HUES64 (cell line): ENCODE results near the gene ARF1.

Experiments
- H3K27ac ChIP-seq: 2 replicates; pipeline ENCODE4 v1.7.0; 2013; ENCODE audit warnings: low read depth, low read length, inconsistent platforms
- H3K27me3 ChIP-seq: 2 replicates; pipeline ENCODE4 v1.6.1; 2013; ENCODE audit warnings: mild to moderate bottlenecking, low read length; ENCODE audit not compliant: insufficient read depth
- H3K36me3 ChIP-seq: 2 replicates; pipeline ENCODE4 v1.6.1; 2013; ENCODE audit warnings: mild to moderate bottlenecking, low read length; ENCODE audit not compliant: insufficient read depth
- H3K4me1 ChIP-seq: 2 replicates; pipeline ENCODE4 v1.6.1; 2013; ENCODE audit warnings: mild to moderate bottlenecking, low read length, moderate library complexity; ENCODE audit not compliant: insufficient read depth
- H3K4me3 ChIP-seq: 2 replicates; pipeline ENCODE4 v1.5.1; 2013; ENCODE audit warnings: mild to moderate bottlenecking, low read length, moderate library complexity
- H3K9ac ChIP-seq: 2 replicates; pipeline ENCODE4 v1.6.1; 2013; ENCODE audit warnings: mild to moderate bottlenecking, low read depth, low read length
- H3K9me3 ChIP-seq: 2 replicates; pipeline ENCODE4 v1.6.1; 2013; ENCODE audit warnings: low read depth, low read length; ENCODE audit not compliant: insufficient read depth
- WGBS: fragments of 150-250, 120-280 bp; methylation state at CpG from one replicate; pipeline ENCODE4 v1.1.7; 2013; ENCODE audit warnings: missing lambda C conversion rate; 5-methylcytosine and 5-hydroxymethylcytosine counted together

The ARF1 gene

DNA sequence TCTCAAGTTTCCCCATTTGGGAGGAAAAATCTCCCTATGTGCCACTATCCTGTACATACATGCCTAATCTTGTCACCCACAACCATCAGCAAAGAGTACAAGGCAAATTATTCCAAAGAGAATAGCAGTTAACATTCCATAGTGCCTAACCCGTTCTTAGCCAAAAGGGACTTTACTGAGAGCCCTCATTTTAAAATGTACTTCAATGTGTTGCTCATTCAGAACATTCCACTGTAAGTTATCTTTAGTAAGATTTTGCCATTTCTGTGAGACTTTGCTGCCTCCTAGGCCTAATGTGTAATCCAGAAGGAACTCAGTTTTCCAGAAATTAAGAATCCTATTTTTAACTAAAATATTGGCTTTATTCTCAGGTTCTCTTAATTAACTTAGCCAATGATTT, 37.8 kb downstream of the ARF1 start:
- H3K36me3 ChIP-seq, result no peaks in the 10 kb centered on the region
- peaks cover 22% of the 10 kb centered on the region for H3K27me3 ChIP-seq
- H3K27ac ChIP-seq, result no peak overlapping the region
- H3K4me3 ChIP-seq, result no peak overlapping the region
- no peak overlapping the region for H3K9ac ChIP-seq
- no peaks in the 10 kb centered on the region for H3K4me1 ChIP-seq
- whole genome bisulfite sequencing, result 91% methylated on average over 1 of the region's 1 CpG
- peaks cover 39% of the 10 kb centered on the region for H3K9me3 ChIP-seq

DNA sequence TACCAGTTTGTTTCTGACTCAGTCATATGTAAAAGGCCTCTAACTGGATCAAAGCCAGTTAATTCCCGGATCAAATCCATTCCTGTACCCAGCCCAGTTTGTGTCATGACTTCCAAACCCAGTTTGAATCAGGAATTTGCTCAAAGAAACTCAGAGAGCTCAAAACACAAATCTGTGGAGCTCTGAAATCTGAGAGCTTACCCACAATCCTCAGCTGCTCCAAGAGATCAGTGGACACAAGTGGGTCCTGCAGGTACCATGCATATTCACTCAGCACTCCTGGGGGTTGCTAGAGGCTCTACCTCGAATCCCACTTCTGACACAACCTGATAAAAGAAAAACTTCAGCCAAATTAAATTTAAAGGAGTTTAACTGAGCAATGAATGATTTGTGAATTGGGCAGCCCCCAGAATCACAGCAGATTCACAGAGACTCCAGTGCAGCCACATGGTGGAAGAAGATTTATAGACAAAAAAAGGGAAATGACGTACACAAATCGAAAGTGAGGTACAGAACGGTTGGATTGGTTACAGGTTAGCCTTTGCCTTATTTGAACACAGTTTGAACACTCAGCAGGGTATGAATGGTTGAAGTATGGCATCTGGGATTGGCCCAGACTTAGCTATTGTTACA, 38.5 kb downstream of the ARF1 start:
- Histone ChIP-seq H3K4me3 (no peak overlapping the region), H3K27me3 (peaks cover 26% of the 10 kb centered on the region), H3K27ac (no peak overlapping the region), H3K9me3 (peaks cover 36% of the 10 kb centered on the region), H3K4me1 (no peaks in the 10 kb centered on the region), H3K9ac (no peak overlapping the region), H3K36me3 (no peaks in the 10 kb centered on the region)
- 85% methylated on average over 5 of the region's 5 CpGs for WGBS

DNA sequence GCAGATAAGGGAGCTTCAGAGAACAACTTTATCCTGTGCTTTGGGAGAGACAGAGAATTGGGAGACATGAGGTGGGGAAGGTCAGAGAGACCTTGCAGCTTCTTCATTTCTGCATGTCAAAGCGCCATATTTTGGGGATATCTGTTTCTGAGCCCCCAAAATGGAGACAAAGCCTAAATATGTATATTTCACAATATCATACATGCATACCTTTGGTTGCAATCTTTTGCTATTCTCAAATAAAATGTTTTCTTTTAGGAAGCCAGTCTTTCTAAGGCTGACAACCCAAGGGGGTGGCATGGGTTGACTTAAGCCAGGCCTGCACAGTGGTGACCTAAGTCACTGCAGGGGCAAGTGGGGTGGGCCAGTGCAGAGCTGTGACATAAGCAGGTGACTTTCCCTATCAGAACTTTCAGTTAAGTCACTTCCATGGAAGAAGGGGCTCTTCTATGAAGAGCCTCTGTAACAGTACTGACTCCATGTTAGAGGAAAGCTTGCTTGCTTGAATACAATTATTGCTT, 40.5 kb downstream of the ARF1 start:
- Histone ChIP-seq H3K9ac (no peak overlapping the region), H3K4me1 (no peaks in the 10 kb centered on the region), H3K36me3 (no peaks in the 10 kb centered on the region), H3K27ac (no peak overlapping the region), H3K27me3 (peaks cover 36% of the 10 kb centered on the region), H3K4me3 (no peak overlapping the region), H3K9me3 (peaks cover 22% of the 10 kb centered on the region)
- 36% methylated on average over 1 of the region's 1 CpG for WGBS

DNA sequence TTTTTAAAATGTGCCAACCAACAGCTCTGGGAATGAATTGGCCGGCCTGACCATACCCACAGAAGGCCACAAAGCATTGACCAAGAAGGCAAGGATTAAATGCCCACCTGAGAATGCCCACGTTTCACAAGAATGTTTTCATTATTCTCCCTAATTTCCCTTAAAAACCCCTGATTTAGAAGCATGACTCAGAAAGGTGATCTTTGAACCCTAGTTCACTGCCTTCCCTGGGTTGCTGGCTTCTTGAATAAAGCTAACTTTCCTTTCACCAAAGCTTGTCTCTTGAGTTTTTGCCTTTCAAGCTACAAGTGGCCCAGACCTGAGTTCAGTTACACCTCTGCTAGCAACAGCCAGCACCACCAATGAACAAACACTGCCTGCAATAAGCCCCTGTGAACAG, 41.0 kb downstream of the ARF1 start:
- Histone ChIP-seq H3K27ac (no peak overlapping the region), H3K4me1 (no peaks in the 10 kb centered on the region), H3K9ac (no peak overlapping the region), H3K36me3 (no peaks in the 10 kb centered on the region), H3K27me3 (peaks cover 36% of the 10 kb centered on the region), H3K9me3 (peaks cover 16% of the 10 kb centered on the region), H3K4me3 (no peak overlapping the region)
- 68% methylated on average over 2 of the region's 2 CpGs for WGBS

DNA sequence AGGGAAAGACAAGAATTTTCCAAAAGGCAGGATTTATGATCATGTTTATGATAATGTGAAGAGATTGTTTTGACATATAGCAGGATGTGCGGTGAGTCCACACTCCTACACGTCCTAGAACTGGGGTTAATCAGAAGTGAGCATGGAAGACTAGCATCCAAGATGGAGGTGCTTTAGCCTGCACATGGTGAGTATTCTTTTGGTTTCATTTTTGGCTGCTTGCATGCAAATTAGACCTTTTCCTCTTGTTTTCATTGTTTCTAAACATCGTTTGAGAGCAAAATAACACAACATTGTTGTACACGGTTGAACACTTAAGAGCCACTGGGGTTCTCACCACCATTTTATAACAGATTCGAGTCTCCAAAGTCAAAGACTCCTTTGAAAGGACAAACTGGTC, 42.7 kb downstream of the ARF1 start:
- Histone ChIP-seq H3K9ac (no peak overlapping the region), H3K9me3 (no peaks in the 10 kb centered on the region), H3K4me3 (no peak overlapping the region), H3K4me1 (no peaks in the 10 kb centered on the region), H3K27me3 (peaks cover 46% of the 10 kb centered on the region), H3K36me3 (no peaks in the 10 kb centered on the region), H3K27ac (no peak overlapping the region)
- WGBS, result 88% methylated on average over 5 of the region's 5 CpGs

DNA sequence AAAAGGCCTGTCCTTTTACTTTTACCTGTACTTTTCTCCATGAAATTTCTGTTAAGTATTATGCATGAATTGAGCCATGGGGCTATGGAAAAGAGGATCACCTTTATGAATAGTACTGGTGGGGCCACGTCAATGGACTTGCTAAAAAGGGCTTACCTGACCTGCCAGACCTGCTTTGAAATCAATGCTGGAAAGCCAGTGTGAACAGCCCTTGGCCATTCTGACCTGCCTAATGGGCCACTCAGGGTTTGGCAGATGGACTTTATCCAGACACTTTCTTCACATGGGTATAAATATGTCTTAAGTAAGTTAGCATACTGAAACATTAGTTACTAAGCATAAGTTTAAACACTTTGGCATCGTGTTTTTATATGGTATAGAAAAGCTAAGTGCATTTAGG, 49.3 kb downstream of the ARF1 start:
- WGBS, result 81% methylated on average over 2 of the region's 2 CpGs
- Histone ChIP-seq H3K4me3 (no peak overlapping the region), H3K27ac (no peak overlapping the region), H3K9ac (no peak overlapping the region), H3K9me3 (no peaks in the 10 kb centered on the region), H3K27me3 (peaks cover 50% of the 10 kb centered on the region), H3K36me3 (no peaks in the 10 kb centered on the region), H3K4me1 (no peaks in the 10 kb centered on the region; the same call in 1 of the 2 replicates)

DNA sequence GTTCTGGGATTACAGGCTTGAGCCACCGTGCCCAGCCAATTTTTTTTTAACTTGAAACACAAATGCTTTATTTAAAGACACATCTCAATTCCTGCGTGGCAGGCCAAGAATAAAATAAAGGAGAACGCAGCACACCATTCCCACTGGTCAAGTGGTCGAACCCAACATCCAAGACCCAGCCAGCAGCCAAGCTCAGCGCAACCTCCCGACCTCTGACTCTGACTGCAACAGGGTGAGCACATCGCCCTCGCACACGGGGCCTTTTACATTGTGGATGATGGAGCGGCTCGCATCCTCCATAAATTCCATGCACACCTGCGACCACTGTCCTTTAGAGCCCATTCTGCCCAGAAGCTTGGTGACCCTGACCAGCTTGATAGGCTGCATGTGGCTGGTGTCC, 52.1 kb downstream of the ARF1 start:
- Histone ChIP-seq H3K4me1 (no peaks in the 10 kb centered on the region; the same call in 1 of the 2 replicates), H3K9me3 (no peaks in the 10 kb centered on the region), H3K27ac (no peak overlapping the region), H3K27me3 (peaks cover 59% of the 10 kb centered on the region), H3K4me3 (no peak overlapping the region), H3K9ac (no peak overlapping the region), H3K36me3 (no peaks in the 10 kb centered on the region)
- 89% methylated on average over 12 of the region's 12 CpGs for WGBS

DNA sequence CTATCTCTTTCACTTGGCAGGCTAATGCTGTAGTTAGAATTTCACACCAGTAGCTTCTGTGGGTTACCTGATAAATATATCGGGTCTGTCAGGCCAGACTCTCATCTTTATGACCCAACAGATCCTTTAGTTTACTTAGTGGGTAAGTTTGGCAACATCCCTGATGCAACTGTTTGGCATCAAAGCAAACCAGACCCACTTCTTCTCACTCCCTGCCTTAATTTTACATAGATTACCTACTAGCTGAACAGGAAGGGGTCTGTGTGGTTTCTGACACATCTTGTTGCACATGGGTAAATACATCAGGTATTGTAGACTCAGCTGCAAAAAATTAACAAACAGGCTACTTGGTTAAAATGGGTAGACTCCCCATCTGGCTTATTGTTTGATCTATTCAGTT, 54.4 kb downstream of the ARF1 start:
- Histone ChIP-seq H3K27me3 (peaks cover 52% of the 10 kb centered on the region), H3K9me3 (no peaks in the 10 kb centered on the region), H3K4me1 (no peaks in the 10 kb centered on the region; the same call in 1 of the 2 replicates), H3K4me3 (no peak overlapping the region), H3K27ac (no peak overlapping the region), H3K36me3 (no peaks in the 10 kb centered on the region), H3K9ac (no peak overlapping the region)
- WGBS, result 63% methylated on average over 1 of the region's 1 CpG

DNA sequence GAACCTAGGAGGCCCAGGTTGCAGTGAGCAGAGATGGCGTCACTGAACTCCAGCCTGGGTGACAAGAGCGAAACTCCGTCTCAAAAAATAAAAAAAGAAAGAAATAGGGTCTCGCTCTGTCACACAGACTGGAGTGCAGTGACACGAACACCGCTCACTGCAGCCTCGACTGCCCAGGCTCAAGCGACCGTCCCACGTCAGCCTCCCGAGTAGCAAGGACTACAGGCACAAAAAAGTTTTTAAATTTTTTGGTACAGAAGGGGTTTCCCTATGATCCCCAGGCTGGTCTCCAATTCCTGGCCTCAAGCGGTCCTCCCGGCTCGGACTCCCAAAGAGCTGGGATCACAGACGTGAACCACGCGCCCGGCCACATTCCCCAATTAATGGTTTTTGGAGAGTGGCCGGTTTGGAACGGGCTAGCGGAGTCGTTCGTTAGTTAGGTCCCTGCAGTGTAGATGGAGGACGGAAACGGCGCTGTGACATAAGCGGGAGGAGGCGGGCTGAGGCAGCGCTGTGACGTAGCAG, 57.0 kb downstream of the ARF1 start:
- WGBS, result 23% methylated on average over 30 of the region's 30 CpGs
- Histone ChIP-seq H3K27ac (peak overlapping the region; percentile 86), H3K27me3 (peaks cover 41% of the 10 kb centered on the region), H3K9me3 (no peaks in the 10 kb centered on the region), H3K4me3 (peak overlapping the region; percentile 100), H3K4me1 (no peaks in the 10 kb centered on the region), H3K9ac (peak overlapping the region; percentile 39), H3K36me3 (no peaks in the 10 kb centered on the region)

DNA sequence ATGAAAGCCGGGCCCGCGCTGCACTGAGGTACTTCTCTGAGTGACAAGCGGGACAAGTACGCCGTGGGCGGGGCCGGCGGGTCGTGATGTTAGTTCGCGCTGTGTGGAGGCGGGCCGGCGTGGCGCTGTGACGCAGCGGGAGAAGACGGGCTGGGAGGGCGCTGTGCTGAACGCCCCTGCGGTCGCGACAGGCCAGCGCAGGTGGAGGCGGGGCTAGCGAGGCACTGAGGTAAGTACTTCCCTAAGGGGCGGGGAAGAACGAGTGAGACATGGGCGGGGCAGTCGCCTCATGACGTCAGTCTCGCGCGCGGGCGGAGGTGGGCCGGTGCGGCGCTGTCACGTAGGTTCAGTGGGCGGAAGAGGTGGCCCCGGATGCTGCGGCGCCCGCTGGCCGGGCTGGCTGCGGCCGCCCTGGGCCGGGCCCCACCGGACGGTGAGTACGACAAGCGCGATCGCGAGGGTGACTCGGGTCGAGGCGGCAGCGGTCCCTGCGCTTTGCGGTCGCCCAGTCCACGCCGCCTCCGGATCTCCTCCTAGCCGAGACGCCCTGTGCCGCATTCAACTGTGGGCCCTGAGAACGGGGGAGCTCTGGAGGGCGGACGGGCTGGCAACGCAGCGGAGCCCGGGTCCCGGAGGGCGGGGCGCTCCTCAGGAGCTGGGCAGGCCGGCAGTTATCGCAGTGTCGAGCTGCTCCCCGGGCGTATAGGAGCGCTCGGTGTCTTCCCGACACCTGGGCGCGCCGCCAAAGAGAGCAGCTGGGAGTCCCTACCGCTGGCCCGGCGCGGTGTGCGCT, 57.6 kb downstream of the ARF1 start, which contains the start of gene GUK1:
Gene GUK1, plus strand, starts transcription at position 349 of the 793 bp plus-strand sequence. Its CDS starts 24 bp downstream, at position 373.
- under 1% methylated on average over 95 of the region's 95 CpGs for WGBS
- Histone ChIP-seq H3K36me3 (no peaks in the 10 kb centered on the region), H3K4me1 (no peaks in the 10 kb centered on the region), H3K4me3 (peak within 1 kb of the TSS; percentile 100), H3K27ac (peak within 1 kb of the TSS; percentile 86), H3K9ac (peak within 1 kb of the TSS; percentile 92), H3K9me3 (no peaks in the 10 kb centered on the region), H3K27me3 (peaks cover 35% of the 10 kb centered on the region)

DNA sequence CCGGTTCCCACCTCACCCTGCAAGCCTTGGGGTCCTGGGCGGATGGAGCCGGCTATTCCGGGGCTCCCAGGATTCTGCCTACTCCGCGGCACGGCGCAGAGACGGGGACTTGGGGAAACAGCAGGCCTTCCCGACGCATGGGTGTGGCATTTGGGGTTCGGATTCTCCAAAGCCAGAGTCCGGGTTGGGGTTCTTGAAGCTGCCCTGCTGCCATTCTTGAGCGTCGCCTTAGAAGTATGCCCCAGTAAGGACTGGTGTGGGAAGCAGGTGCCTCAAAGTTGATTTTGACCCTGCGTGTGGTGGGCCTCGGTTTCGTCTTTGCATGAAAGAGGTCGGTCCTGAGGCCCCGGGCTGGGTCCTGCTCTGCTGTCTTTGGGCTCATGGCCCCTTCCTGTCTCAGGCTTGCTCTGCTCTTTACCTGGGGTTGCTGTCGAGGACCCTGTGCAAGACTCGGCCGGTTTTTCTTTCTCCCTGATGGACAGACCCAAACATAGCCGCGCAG, 58.3 kb downstream of the ARF1 start:
- Histone ChIP-seq H3K36me3 (no peaks in the 10 kb centered on the region), H3K27ac (peak overlapping the region; percentile 80), H3K9me3 (no peaks in the 10 kb centered on the region), H3K4me1 (no peaks in the 10 kb centered on the region), H3K27me3 (peaks cover 28% of the 10 kb centered on the region), H3K9ac (peak overlapping the region; percentile 92), H3K4me3 (peak overlapping the region; percentile 100)
- WGBS, result 18% methylated on average over 25 of the region's 25 CpGs
